Cardiac septum (tissue), 1 donor: ENCODE data around the gene TPRA1. TPM values are rescaled to one million over a fixed set of nuclear protein-coding genes. Genes with fewer than 3 reads are reported as not detected.
A peak's percentile ranks its signal among the peaks of the same experiment; 100 is the strongest.

Experiments
- DNase-seq: peaks from one replicate; pipeline ENCODE4 v3.0.0-alpha.2; 2020; ENCODE audit warnings: low spot score
- intact Hi-C: fragments of 100-400 bp; cut with DNase I; formaldehyde crosslinking; loops from one replicate; pipeline ENCODE4 v1.14.0; 2022
- total RNA-seq: library from RNA; stranded (reverse); fragmentation: NEBNext Ultra II Directional; extraction: Animal tissue kit (Norgen Biotek cat#: 25700); gene quantifications from one replicate; pipeline ENCODE4 v1.2.1, GENCODE V29; 2021
- donor health status: DM: no; HTN: no; CAD: no.

The TPRA1 gene
- total RNA-seq, 1 donor from 2014 or later = 17.3 TPM

DNA sequence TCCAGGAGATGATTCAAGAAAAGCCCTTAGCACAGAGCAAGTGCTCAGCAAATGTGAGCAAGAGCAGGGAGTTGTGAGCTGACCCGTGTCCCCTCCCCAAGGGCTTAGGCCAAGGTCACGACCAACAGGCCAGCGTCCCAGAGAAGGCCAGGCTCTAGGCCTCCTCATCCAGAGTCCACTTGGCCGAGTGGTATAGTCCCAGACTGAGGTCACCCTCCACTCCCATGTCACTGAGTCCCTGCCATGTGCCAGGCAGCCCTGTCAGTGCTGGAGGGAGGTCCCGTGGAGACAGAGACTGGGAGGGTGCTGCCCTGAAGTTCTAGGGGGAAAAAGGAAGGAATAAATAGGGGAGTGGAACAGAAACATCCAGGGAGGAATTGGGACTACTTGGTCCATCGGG, 44.0 kb downstream of the TPRA1 start:
- DNase-seq = no peak
- intact Hi-C loops = loop anchor here (5.0 to 10.0 kb wide), 5 partner anchors 89 to 1024 kb away; partner anchors contain the start of genes CHST13 and PLXNA1

DNA sequence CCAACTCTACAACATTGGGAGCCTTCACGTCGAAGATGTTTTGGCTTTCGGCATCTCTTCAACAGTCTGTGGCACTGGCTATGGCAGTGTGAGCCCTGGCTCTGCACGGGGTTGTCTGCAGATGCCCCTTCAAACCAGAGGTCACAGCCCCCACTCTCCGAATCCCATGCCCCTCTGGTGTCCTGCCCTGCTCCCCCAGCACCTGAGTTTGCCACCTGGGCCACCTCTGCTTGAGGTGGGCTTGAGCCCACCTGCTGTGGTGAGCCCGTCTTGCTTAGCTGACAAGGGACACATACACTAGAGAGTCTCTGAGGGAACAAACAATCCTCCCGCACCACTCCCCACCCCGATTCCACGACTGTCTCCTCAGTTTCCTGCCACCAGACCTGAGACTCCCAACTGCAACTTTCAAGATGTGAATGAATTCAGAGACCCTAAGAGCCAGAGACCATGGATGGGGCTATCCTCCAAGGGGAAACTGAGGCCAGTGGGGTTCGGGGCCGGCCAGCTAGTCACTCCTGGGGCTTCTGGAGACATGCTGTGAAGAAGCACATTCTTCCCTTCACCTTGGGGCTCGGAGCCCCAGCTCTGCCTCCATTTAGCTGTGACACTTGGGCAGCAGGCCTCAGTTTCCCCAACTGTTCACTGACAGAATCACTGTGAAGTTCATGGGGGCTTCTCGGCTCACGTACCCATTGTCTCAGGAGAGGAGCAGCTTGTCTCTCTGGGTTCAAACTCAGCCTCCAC, 44.6 kb downstream of the TPRA1 start:
- intact Hi-C loops = loop anchor here (5.0 to 10.0 kb wide), 5 partner anchors 89 to 1024 kb away; partner anchors contain the start of genes CHST13 and PLXNA1

DNA sequence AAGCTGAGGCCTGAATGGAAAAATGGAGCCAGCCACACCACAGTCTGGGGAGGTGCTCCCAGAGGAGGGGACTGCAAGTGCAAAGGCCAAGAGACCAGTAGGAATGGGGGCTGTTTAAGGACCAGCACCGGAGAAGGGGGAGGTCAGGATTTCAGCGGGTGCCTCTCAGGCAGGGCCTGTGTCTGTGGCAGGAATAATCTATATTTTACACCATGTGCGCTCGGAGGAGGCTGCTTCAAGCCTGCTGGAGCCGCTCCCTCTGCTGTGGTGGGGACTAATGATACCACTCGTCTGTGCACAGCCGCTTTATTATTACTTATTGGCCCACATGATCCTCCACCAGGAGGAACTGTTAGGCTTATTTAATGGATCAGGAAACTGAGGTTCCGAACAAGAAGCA, 45.3 kb downstream of the TPRA1 start:
- intact Hi-C loops = loop anchor here (5.0 to 10.0 kb wide), 5 partner anchors 88 to 1023 kb away; partner anchors contain the start of genes CHST13 and PLXNA1
- DNase-seq = no peak

More for the DNA sequence above, 44.6 kb downstream of the TPRA1 start:
- no peak for DNase-seq

DNA sequence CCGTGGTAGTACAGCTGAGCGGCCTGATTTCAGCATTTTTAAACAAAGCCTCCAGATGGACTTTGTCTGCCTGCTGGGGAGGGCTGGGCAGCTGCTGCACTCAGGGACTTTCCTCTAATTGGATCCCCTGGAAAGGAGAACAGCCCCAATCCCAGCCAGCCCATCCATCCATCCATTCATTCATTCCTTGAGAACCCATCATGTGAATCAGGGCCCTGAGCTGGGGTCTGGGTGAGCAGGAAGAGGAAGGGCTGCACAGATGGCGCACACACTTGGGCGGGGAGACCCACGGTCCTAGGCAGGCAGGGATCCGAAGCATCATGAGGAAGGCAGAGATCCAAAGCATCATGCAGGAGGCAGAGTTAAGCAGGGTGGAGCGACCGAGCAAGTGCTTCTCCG, 45.7 kb downstream of the TPRA1 start:
- DNase-seq = no peak
- intact Hi-C loops = loop anchor here (5.0 to 10.0 kb wide), 5 partner anchors 88 to 1023 kb away; partner anchors contain the start of genes CHST13 and PLXNA1

DNA sequence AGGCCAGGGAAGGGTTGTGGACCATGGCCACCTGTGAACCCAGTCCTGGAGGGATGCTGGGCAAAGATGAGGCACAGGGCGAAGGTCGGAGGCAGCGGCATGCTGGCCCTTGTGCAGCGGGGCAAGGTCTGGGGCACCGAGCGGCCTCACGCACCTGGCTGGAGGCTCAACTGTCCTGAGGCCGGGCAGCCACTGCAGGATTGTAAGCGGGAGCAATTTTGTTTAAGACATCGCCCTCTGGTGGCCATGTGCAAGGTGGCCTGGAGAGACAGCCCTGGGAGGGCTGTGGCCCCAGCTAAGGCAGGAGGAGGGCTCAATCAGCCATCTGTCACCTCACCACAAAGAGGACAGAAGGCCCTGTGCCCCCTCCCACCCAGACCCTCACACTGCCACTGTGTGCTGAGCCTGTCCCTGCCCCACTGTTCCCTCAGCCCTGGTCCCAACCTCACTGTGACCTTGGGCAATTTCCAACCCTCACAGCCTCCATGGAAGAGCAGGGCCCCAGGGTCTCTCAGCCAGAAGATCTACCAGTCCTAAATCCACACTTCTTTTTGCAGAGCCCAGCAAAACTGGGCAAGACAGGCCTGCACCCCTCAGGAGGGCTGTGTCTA, 46.2 kb downstream of the TPRA1 start:
- intact Hi-C loops = loop anchor here (10.0 kb wide), 1 partner anchor 559 kb away; the partner anchor contains the start of gene PLXNA1

DNA sequence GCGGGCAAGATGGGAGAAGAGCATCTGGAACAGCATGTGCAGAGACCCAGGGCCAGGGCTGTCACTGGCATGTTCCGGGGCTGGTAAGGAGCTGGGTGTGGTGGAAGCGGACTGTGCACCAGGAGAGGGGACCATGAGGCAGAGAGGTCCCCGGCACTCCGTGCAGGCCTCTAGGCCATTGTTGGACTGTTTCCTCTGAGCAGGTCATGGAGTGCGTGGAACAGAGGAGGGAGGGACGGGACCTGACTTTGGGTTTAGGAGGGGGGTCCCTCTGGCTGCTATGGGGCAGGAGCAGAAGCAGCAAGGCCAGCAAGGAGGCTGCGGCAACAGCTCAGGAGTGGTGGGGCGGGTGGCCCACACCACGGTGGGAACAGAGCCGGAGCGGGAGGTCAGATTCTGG, 47.1 kb downstream of the TPRA1 start:
- no peak for DNase-seq
- intact Hi-C loops = loop anchor here (10.0 kb wide), 1 partner anchor 559 kb away; the partner anchor contains the start of gene PLXNA1

More for the DNA sequence above, 46.2 kb downstream of the TPRA1 start:
- DNase-seq = peak; percentile 82

DNA sequence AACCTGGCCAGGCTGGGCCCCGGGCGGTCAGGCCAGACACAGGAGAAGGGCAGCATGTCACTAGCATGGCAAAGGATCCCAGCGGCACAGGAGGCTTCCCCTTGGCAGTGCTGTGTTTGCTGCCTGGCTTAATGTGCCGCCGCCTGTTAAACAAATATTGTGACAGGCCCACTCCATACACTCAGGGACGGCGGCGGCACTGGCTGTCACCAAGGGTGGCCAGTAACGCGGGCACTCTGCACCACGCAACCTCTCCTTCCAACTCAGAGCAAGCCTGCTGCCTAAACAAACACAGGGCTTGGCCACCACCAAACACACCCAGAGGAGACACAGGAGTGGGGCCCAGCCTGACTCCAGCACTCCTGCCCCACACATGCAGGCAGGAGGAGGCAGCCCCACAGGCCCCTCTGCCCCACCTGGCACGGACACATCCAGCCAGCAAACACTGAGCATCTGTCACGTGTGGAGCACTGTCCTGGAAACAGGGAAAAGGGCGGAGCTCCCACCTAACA, 48.0 kb downstream of the TPRA1 start:
- intact Hi-C loops = loop anchor here (10.0 kb wide), 1 partner anchor 558 kb away; the partner anchor contains the start of gene PLXNA1
- no peak for DNase-seq

DNA sequence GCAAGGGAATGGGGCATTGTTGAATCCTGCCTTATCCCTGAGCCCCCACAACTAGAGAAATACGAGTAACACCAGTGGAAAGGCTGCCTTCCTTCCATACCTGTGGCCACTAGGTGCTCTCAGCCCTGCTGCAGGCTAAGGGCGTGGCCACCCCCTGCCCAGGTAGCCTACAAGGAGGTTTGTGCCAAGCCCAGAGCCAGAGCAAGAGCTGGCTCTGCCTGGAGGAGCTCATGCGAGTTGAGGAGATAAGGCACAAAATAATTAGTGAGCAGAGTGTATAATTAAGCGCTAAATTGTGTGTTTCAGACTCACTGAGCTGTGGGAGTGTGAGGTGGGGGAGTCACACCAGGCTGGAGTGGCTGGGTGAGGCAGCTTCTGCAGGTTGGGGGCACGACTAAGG, 49.2 kb downstream of the TPRA1 start:
- intact Hi-C loops = loop anchor here (10.0 kb wide), 1 partner anchor 557 kb away; the partner anchor contains the start of gene PLXNA1
- no peak for DNase-seq

DNA sequence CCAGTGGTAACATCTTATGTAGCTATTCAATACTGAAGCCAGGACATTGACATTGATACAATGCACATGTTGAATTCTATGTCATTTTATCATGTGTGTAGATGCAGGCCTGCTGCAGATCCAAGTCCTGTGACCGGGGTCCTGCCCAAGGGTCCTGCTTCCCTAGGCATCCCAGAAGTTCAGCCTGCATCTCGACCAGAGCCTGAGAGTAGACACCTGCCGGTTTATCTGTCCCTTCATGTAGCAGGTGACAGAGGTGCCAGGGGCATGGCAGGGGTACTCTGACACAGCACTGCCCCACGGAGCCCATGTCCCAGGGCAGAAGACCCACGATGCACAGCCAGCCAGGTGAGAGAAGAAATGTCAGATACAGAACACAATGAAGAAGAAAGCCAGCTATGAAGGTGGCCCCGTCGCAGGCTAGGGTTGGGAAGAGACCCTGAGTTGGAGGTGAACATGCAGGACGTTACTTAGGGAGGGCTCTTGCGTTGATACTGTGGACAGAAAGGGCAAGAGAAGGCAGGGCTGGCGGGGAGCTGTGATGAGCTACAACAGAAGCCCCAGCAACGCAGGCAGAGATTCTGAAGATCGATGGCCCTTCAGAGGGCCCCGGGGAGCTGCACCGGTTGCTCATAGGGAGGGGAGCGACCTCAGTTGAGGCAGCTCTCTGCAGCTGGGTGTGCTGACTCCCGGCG, 51.0 kb downstream of the TPRA1 start:
- DNase-seq = peak; percentile 62
- intact Hi-C loops = loop anchor here (10.0 kb wide), 1 partner anchor 555 kb away; the partner anchor contains the start of gene PLXNA1

DNA sequence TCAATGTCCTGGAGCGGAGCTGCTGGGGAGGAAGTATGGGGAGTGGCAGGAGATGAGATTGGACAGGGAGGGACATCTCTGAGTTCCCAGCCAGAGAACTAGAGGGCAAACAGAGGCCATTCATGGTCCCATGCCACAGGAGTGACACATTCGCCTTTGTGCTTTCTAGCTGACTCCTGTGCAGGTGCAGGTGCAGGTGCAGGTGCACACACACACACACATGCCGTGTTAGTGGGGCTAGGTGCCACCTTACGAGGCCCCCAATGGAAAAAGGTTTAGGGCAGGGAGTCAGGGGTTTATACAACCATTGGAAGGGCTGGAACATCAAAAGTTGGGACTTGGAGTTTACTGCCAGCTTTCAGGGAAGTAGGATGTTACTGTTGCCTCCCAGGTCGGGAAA, 52.0 kb downstream of the TPRA1 start:
- intact Hi-C loops = no loop called here
- peak; percentile 38 for DNase-seq

DNA sequence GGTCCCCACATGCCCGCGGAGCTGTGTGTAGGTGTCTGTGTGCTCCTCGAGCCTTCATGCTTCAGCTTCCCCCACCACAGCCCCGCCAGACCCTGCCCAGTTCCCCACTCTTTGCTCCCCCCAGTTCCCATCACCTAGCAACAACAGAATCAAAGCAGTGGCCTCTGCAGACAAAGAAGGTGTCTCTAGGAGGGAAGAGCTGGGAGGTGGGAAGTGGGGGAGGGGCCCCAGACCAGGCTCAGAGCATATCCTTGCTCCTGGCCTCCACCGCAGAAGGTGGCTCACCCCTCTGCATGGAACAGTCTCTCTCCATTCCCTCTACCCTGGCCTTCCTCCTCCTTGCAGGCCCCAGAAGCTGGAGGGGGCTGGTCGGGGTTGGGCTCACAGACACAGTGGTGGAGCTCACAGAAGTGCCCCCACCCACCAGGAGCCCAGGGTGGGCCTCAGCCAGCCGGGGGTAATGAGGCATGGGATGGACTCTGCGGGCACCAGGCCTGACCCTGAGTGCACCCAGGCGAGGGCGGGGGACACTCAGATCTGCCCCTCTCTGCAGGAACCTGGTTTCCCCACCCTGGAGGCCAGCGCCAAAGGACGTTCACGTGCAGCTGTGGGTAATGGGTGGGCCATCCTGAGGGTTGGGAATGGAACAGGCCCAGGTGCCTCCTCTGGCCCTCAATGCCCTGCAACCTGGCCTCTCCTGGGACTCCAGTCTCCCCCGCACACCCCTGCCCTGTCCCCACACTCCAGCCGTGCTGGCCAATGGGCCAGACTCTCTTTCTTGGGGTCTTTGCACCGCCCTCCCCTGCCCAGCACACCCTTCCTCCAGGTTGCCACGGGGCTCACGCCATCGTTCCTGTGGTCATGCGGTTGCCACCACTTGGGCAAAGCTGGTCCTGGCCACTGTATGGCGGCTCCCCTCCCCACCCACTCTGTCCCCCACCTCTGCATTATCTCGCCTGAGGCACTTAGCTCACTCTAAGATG, 53.4 kb downstream of the TPRA1 start:
- DNase-seq = peak; percentile 43
- intact Hi-C loops = no loop called here

DNA sequence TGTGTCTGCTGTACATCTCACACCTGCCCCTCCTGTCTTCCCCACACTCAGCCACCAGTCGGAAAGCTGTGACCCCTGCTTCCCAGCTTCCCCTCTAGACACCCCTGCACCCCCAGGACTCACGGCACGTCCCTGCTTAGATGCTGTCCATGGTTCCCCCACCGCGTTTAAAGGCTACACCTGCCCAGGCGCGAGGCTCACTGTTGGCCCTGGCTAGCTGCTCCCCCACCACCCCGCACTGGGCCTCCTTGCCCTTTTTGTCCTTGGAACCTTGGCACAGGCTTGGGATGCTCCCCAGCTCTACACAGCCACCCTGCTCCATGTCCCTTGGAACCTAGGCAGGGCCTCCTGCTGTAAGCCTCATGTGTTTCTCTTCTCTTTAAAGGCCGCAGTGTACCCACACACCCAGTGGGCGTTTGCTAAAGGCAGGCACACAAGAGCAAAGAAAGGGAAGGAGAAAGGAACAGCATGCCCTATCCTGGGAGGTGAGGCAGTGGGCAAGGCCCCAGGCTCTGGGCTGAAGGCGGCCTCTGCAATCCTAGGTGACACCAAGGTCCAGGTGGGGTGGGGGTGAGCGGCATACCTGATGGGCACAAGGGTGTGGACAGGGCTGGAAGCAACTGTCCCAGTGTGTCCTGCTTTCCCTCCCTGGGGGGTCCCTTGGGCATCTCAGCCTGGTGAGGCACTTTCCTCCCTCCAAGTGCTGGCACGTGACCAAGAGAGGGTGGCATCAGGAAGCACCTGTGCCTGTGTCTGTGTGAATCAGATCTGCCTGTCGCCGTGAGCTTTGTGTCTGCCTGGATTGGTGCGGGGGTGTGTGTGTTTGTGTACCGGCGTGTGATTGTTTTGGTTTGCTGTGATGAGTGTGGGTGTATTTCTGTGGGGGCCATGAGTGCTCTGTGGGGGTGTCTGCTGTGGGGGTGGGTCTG, 54.4 kb downstream of the TPRA1 start:
- intact Hi-C loops = no loop called here
- DNase-seq = peak; percentile 63

DNA sequence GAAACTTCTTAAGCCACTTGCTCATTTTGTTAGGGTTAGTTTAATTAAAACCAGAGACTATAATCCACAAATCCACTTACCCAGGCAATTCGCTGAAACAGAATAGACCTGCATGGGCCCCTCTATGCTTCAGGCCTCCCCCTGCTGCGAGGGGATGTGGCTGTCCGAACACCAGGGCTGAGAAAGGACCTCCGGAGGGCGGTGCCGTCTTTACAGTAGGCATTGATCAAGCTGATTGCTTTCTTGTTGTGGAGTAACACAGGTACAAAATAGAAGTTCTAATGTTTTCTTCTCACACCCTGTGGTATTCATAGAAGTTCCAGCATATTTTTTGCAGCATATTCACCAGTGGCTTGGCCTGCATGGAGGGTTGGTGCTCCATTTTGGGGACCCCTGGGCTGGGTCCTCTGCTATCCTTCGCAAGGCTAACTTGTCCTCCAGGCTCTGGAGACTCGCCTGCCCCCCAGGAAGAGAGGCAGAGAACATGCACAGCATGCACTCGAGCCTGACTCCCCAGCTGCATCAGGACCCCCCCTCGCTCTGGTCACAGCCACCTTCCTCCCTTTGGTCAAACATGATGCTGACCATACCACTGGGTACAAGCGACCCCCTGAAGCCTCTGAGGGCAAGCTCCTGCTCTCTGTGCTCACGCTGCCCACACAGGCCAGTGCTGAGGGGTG, 55.3 kb downstream of the TPRA1 start:
- intact Hi-C loops = no loop called here
- DNase-seq = peak; percentile 59

DNA sequence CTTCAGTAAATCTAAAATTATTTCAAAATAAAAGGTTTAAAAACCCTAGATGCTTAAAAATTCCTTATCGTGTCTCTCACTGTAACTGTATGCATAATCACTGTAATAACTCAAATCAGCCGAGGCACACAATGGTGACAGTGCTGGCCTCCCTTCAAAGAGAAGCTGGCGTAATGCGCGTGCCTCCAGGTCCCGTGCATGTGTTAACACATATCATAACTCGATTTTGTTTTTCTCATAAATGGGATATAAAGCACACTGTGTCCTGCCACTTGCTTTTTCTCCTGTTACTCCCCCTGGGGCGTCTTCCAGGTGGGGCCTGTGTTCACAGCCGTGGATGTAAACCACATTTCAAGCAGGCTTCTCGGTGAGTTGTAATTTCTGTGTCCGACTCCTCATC, 56.0 kb downstream of the TPRA1 start:
- intact Hi-C loops = no loop called here
- peak; percentile 46 for DNase-seq

DNA sequence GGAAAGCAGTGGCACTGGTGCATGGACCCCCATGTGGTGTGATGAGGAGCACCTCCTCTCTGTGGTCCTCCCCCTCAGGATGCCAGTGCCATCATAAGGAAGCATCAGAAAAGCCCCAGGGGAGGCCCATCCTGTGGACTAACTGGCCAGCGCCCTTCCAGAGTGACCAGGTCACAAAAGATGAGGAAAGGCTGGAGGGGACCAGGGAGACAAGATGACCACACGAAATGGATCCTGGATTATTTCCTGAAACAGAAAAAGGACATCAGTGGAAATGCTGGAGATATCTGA, 56.4 kb downstream of the TPRA1 start:
- DNase-seq = peak; percentile 44
- intact Hi-C loops = no loop called here

DNA sequence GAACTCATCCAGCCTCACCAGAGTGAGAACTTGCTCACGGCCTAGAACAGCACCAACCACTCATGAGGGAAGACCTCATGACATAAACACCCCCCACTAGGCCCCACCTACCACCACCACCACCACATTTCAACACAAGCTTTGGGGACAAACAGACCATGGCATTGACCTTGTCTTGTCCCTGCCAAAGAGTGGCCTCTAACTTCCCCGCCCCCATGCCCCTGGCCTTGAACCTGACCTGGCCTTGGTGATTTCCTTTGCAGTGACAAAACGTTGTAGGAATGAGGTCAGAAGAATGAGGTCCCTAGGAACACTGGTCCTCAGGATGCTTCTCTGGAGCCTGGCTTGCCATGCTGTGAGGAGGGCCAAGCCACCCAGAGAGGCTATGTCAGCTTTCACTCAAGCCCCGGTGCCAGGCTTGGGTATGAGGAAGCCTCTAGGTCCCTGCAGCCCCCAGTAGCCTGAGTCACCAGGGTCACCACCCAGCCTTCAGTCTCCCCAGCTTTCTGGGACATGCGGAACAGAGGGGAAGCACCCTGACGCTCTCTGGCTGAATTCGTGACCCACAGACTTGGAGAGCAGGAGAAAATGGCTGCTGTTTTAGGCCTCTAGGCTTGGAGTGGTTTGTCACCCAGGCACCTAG, 57.9 kb downstream of the TPRA1 start:
- intact Hi-C loops = no loop called here
- DNase-seq = peak; percentile 41

DNA sequence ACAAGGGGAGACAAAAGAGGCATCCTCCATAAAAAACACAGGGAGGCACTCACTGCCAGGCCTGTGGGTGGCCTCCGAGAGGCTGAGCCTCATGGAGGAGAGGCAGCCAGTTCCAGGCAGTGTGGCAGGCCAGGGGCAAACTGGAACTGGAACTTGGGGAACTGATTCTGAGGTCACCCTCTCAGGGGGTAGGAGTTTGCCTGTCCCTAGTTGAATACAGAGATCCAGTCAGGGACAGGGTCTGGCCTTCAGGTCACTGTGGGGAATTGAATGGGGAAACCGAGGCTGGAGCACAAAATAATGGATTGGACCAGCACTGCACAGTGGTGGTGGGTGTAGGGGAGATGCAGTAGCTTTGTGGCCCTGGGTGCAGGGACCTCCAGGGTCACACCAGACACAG, 58.7 kb downstream of the TPRA1 start:
- intact Hi-C loops = no loop called here
- peak; percentile 38 for DNase-seq
